ENCODE data around the gene CTIF.

DNA sequence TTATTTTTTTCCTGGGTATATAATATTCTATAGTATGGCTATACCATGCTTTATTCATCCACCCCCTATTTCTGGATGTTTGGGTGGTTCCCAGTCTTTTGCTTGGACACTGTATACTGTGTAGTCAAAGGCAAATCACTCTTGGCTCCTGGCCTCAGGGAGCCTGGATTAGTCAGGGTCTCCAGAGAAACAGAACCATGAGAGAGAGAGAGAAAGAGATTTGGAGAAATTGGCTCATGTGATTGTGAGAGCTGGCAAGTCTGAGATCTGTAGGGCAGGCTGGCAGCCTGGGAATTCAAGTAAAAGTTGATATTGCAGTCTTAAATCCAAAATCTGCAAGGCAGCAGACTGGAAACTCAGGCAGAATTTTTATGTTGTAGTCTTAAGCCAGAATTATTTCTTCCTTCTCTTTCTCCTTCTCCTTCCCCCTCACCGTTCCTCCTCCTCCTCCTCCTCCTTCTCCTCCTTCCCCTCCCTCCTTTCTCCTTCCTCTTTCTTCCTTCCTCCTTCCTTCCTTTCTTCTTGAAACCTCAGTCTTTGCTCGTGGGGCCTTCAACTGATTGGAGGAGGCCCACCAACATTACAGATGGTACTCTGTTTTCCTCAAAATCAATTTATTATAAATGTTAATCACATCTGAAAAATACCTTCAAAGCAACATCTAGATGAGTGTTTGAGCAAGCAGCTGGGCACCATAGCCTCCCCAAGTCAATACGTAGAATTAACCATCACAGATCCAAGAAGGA is 33.0 kb downstream of the CTIF start:
- TF ChIP-seq, protein P1, sequence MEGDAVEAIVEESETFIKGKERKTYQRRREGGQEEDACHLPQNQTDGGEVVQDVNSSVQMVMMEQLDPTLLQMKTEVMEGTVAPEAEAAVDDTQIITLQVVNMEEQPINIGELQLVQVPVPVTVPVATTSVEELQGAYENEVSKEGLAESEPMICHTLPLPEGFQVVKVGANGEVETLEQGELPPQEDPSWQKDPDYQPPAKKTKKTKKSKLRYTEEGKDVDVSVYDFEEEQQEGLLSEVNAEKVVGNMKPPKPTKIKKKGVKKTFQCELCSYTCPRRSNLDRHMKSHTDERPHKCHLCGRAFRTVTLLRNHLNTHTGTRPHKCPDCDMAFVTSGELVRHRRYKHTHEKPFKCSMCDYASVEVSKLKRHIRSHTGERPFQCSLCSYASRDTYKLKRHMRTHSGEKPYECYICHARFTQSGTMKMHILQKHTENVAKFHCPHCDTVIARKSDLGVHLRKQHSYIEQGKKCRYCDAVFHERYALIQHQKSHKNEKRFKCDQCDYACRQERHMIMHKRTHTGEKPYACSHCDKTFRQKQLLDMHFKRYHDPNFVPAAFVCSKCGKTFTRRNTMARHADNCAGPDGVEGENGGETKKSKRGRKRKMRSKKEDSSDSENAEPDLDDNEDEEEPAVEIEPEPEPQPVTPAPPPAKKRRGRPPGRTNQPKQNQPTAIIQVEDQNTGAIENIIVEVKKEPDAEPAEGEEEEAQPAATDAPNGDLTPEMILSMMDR (IDR thresholded peaks at IDR 0.05; ENCODE audit: poor library complexity): no peak
- TF ChIP-seq EZH2 (IDR thresholded peaks at IDR 0.05; ENCODE audit: borderline replicate concordance) (no peak), EZH2phosphoT487 (IDR thresholded peaks at IDR 0.05; ENCODE audit: low read depth, severe bottlenecking, unreplicated experiment) (no peak)

Measured in hepatocyte (in vitro differentiated cells).